Activated CD4-positive, alpha-beta T cell treated with anti-CD3 and anti-CD28 coated beads for 36 hours (primary cell): Measurements from ENCODE around the gene NPAS3. TPM values are rescaled to one million over a fixed set of nuclear protein-coding genes. Genes with fewer than 3 reads are reported as not detected.

Experiments used
- ATAC-seq: fragments of 200-7000 bp; cut with Tn5 transposase; one replicate; pipeline ENCODE4 v1.10.0; 2021; ENCODE audit warnings: mild to moderate bottlenecking, moderate library complexity
- CTCF ChIA-PET: fragments of 350-600 bp; sonication (Branson Sonifier 250); formaldehyde crosslinking; loops from one replicate; lab custom pipeline; 2021; ENCODE audit warnings: antibody characterized with exemption; lab: Charles Lee
- POLR2A ChIA-PET: fragments of 350-600 bp; sonication (Branson Sonifier 250); formaldehyde crosslinking; loops from one replicate; lab custom pipeline; 2021; ENCODE audit warnings: antibody characterized with exemption, inconsistent platforms; lab: Charles Lee
- DNase-seq: peaks from one replicate; pipeline ENCODE4 v3.0.0-alpha.2; 2020
- H3K27ac Mint-ChIP-seq: one replicate; pipeline ENCODE4 v1.8.0; 2021; ENCODE audit warnings: mixed read lengths
- H3K27me3 Mint-ChIP-seq: one replicate; pipeline ENCODE4 v1.8.0; 2021; ENCODE audit warnings: mixed read lengths
- H3K36me3 Mint-ChIP-seq: one replicate; pipeline ENCODE4 v1.8.0; 2021; ENCODE audit warnings: low read depth, mixed read lengths
- H3K4me1 Mint-ChIP-seq: one replicate; pipeline ENCODE4 v1.8.0; 2021; ENCODE audit warnings: mixed read lengths
- H3K4me3 Mint-ChIP-seq: one replicate; pipeline ENCODE4 v1.8.0; 2021; ENCODE audit warnings: mild to moderate bottlenecking, moderate library complexity, mixed read lengths
- H3K9me3 Mint-ChIP-seq: one replicate; pipeline ENCODE4 v1.8.0; 2021; ENCODE audit warnings: low read depth, mixed read lengths
- intact Hi-C, 2 experiments: fragments of 100-400 bp; cut with DNase I in 1 of 2; cut with micrococcal nuclease in 1 of 2; formaldehyde crosslinking; loops; one replicate each; pipeline versions ENCODE4 v1.14.2 to v1.15.1; 2022 to 2024; cut with DNase I, micrococcal nuclease
- total RNA-seq, 2 experiments: library from RNA; stranded (reverse); gene quantifications; one replicate each; pipeline ENCODE4 v1.2.3, GENCODE V29; 2021

Gene NPAS3
- total RNA-seq, 2 experiments from 2014 or later = not detected

- POLR2A ChIA-PET = no interaction called here
- intact Hi-C loops = no loop called here
- Mint-ChIP-seq H3K27me3 (peaks cover 4% of the 10 kb centered on the region), H3K9me3 (no peaks in the 10 kb centered on the region), H3K4me1 (no peaks in the 10 kb centered on the region), H3K27ac (no peak overlapping the region), H3K36me3 (no peaks in the 10 kb centered on the region), H3K4me3 (no peak overlapping the region)
- DNase-seq (no peak), ATAC-seq (no peak)
- CTCF ChIA-PET = interaction anchor here (0.5 to 6.5 kb wide), 3 partner anchors 10 to 118 kb away, joined by 3 to 50 read pairs (median 6); no protein-coding TSS in a partner anchor
Measured at GRCh38 chr14:33806905-33807304, 868.2 kb downstream of the NPAS3 start.

- ChIA-PET CTCF (interaction anchor here (0.6 kb wide), 1 partner anchor 12 kb away, joined by 3 read pairs; no protein-coding TSS in a partner anchor), POLR2A (no interaction called here)
- no peak overlapping the region for H3K4me3 Mint-ChIP-seq
- H3K4me1 Mint-ChIP-seq = no peaks in the 10 kb centered on the region
- no peak overlapping the region for H3K27ac Mint-ChIP-seq
- peaks cover 2% of the 10 kb centered on the region for H3K27me3 Mint-ChIP-seq
- ATAC-seq (no peak), DNase-seq (no peak)
- H3K36me3 Mint-ChIP-seq = no peaks in the 10 kb centered on the region
- intact Hi-C loops = no loop called here
- H3K9me3 Mint-ChIP-seq = no peaks in the 10 kb centered on the region
Measured at GRCh38 chr14:33808187-33808586, 869.5 kb downstream of the NPAS3 start.

DNA sequence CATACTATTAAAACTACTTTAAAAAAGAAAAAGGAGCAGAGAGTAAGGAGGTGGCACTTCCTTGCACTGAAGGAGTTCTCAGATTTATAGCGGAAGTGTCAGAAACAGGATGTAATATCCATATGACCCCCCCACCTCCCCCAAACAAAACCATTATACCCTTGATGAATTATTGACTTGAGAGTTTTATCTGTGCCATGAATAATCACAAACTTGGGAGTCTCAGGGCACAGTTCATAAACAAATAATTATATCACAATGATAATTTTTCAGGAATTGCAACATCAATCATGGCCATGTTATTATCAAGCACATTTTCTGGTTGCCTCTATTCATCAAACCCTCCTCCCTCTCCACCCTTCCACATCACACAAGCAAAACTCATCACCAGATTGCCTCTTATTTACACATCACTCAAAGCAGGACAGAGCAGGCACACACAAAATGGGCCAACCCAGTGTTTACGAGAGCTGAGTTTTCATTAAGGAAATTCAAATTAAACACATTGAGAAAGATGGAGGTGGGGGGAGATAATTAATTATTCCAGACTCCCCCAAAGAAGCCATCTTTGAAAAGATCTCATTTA, 870.8 kb downstream of the NPAS3 start:
- ATAC-seq (no peak), DNase-seq (no peak)
- CTCF ChIA-PET = interaction anchor here (1.5 kb wide), 1 partner anchor 35 kb away, joined by 3 read pairs; no protein-coding TSS in a partner anchor
- H3K36me3 Mint-ChIP-seq = no peaks in the 10 kb centered on the region
- no peak overlapping the region for H3K4me3 Mint-ChIP-seq
- H3K4me1 Mint-ChIP-seq = no peaks in the 10 kb centered on the region
- intact Hi-C loops = no loop called here
- H3K27ac Mint-ChIP-seq = no peak overlapping the region
- peaks cover 8% of the 10 kb centered on the region for H3K27me3 Mint-ChIP-seq
- POLR2A ChIA-PET = no interaction called here
- no peaks in the 10 kb centered on the region for H3K9me3 Mint-ChIP-seq

GRCh38 chr14:33810308-33810707, 871.6 kb downstream of the NPAS3 start:
- ATAC-seq = no peak
- CTCF ChIA-PET = interaction anchor here (0.6 to 1.5 kb wide), 2 partner anchors 23 to 34 kb away, joined by 3 read pairs; no protein-coding TSS in a partner anchor
- Mint-ChIP-seq H3K4me1 (no peaks in the 10 kb centered on the region), H3K4me3 (no peak overlapping the region), H3K36me3 (no peaks in the 10 kb centered on the region), H3K27me3 (peaks cover 8% of the 10 kb centered on the region), H3K27ac (no peak overlapping the region), H3K9me3 (no peaks in the 10 kb centered on the region)
- no peak for DNase-seq
- POLR2A ChIA-PET = no interaction called here
- intact Hi-C loops = no loop called here

DNA sequence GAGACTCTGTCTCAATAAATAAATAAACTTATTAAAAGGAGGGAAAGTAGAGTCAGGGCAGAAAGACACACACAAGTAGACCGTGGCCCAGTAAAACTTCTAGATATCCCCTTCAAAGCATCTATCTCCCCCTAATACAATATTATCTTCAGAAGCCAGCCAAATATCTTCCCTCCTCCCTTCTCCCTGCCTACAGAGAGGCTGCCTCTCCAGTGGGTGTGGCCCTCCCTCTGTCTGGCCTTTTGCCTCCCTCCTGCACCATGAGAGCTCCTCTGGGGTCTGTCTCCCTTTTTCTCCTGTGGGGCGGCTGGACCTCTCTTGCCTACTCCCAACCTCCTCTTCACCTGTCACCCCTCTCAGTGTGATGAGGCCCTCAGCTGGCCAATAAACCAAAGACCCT, 873.0 kb downstream of the NPAS3 start:
- no peak for DNase-seq
- ChIA-PET POLR2A (no interaction called here), CTCF (no interaction called here)
- Mint-ChIP-seq H3K36me3 (no peaks in the 10 kb centered on the region), H3K9me3 (no peaks in the 10 kb centered on the region), H3K27me3 (peaks cover 8% of the 10 kb centered on the region), H3K4me3 (no peak overlapping the region), H3K27ac (no peak overlapping the region), H3K4me1 (no peaks in the 10 kb centered on the region)
- intact Hi-C loops = no loop called here
- no peak for ATAC-seq

DNA sequence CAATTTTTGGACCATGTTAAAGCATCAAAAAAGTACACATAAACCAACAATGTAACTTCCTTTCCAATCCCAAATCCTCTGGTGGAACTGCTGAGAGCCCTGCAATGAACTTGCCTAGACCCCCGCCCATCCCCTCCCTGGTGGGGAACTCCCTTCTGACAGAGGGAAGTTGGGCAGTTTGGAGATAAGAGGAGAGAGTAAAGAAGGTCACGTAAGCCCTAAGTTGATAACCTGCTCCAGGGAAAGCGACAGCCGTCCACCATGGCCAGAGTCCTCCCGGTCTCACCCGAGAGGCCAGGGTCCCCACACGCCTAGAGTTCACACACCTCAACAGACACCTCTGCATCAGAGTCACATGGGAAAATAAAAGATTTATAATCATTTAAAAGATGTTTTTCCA, 873.5 kb downstream of the NPAS3 start:
- Mint-ChIP-seq H3K4me3 (no peak overlapping the region), H3K27me3 (peaks cover 8% of the 10 kb centered on the region), H3K36me3 (no peaks in the 10 kb centered on the region), H3K9me3 (no peaks in the 10 kb centered on the region), H3K27ac (no peak overlapping the region), H3K4me1 (no peaks in the 10 kb centered on the region)
- CTCF ChIA-PET = no interaction called here
- intact Hi-C loops = no loop called here
- DNase-seq (no peak), ATAC-seq (no peak)
- POLR2A ChIA-PET = no interaction called here

- no peak for DNase-seq
- no peaks in the 10 kb centered on the region for H3K4me1 Mint-ChIP-seq
- POLR2A ChIA-PET = no interaction called here
- no peaks in the 10 kb centered on the region for H3K9me3 Mint-ChIP-seq
- H3K27me3 Mint-ChIP-seq = peaks cover 8% of the 10 kb centered on the region
- CTCF ChIA-PET = no interaction called here
- no peak overlapping the region for H3K27ac Mint-ChIP-seq
- ATAC-seq = no peak
- no peak overlapping the region for H3K4me3 Mint-ChIP-seq
- intact Hi-C loops = no loop called here
- no peaks in the 10 kb centered on the region for H3K36me3 Mint-ChIP-seq
Measured at GRCh38 chr14:33812601-33813000, 873.9 kb downstream of the NPAS3 start.

DNA sequence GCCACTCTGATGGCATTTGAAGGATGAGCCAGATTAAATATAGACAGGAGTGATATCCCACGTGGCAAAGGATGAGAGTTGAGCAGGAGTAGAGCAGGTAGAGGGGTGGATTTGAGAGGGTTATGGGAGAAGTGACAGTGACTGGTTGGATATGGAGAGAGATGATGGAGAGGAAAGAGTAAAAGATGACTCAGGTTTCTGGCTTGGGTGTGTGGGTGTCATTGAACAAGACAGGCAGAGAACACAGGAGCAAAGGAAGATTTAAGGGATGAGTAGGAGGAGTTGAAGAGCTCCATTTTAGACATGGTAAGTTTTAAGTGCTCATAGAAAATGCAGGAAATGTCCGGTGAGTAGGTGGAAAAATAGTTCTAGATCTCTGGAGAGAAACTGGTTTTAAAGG, 875.3 kb downstream of the NPAS3 start:
- Mint-ChIP-seq H3K27me3 (peaks cover 8% of the 10 kb centered on the region), H3K36me3 (no peaks in the 10 kb centered on the region), H3K4me3 (no peak overlapping the region), H3K9me3 (no peaks in the 10 kb centered on the region), H3K27ac (no peak overlapping the region), H3K4me1 (no peaks in the 10 kb centered on the region)
- no peak for DNase-seq
- POLR2A ChIA-PET = no interaction called here
- intact Hi-C loops = no loop called here
- ATAC-seq = no peak
- CTCF ChIA-PET = no interaction called here

- ChIA-PET POLR2A (no interaction called here), CTCF (interaction anchor here (0.7 to 1.2 kb wide), 6 partner anchors 9 to 489 kb away, joined by 3 to 5 read pairs (median 4); no protein-coding TSS in a partner anchor)
- intact Hi-C loops = no loop called here
- H3K4me3 Mint-ChIP-seq = no peak overlapping the region
- DNase-seq (no peak), ATAC-seq (no peak)
- no peaks in the 10 kb centered on the region for H3K36me3 Mint-ChIP-seq
- no peaks in the 10 kb centered on the region for H3K9me3 Mint-ChIP-seq
- H3K27ac Mint-ChIP-seq = no peak overlapping the region
- H3K4me1 Mint-ChIP-seq = no peaks in the 10 kb centered on the region
- peaks cover 1% of the 10 kb centered on the region for H3K27me3 Mint-ChIP-seq
Measured at GRCh38 chr14:33833706-33834465, 895.2 kb downstream of the NPAS3 start.

DNA sequence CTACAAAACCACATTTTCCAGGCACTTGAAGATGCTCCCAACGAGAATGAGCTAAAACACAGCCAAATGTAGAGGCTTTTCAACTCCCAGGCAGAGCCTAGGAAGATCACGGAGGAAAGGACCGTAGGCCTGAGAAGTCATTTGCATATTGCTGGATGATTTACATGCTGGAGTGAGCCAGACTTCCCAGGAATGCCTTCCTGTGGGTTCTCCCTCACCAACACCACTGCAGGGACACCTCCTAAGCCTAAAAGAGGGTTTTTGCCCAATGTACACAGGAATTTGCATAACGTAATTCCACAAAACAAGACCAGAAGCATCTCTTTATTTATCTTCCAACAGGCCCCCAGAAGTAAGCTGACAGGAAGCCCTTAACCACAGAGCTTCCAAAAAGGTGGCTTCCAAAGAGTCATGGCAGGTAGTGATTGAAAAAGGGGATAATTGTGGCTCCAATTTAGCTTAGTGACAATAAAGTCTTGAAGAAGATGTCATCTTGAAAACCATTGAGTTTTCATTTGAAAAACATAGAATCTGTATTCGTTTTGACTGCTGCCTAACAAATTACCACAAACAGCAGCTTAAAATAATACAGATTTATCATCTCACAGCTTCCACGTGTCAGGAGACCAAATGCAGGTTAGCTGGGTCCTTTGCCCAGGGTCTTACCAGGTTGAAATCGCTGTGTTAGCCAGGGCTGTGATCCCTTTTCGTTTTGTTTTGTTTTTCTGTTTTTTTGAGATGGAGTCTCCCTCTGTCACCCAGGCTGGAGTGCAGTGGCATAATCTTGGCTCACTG, 896.0 kb downstream of the NPAS3 start:
- ATAC-seq (peak; percentile 30), DNase-seq (no peak)
- Mint-ChIP-seq H3K27ac (no peak overlapping the region), H3K4me3 (no peak overlapping the region), H3K36me3 (no peaks in the 10 kb centered on the region), H3K27me3 (no peaks in the 10 kb centered on the region), H3K9me3 (no peaks in the 10 kb centered on the region), H3K4me1 (no peaks in the 10 kb centered on the region)
- ChIA-PET CTCF (interaction anchor here (0.7 to 1.2 kb wide), 6 partner anchors 8 to 724 kb away, joined by 3 to 5 read pairs (median 4); no protein-coding TSS in a partner anchor), POLR2A (interaction anchor here (0.8 kb wide), 1 partner anchor 209 kb away, joined by 3 read pairs; no protein-coding TSS in a partner anchor)
- intact Hi-C loops = loop anchor here in 1 of 2 experiments (5.0 kb wide), 1 partner anchor 263 kb away; no protein-coding TSS in a partner anchor

GRCh38 chr14:33835261-33835655, 896.6 kb downstream of the NPAS3 start:
- H3K4me1 Mint-ChIP-seq = no peaks in the 10 kb centered on the region
- intact Hi-C loops = loop anchor here in 1 of 2 experiments (5.0 kb wide), 1 partner anchor 262 kb away; no protein-coding TSS in a partner anchor
- H3K9me3 Mint-ChIP-seq = no peaks in the 10 kb centered on the region
- ATAC-seq (no peak), DNase-seq (no peak)
- CTCF ChIA-PET = interaction anchor here (0.7 to 1.2 kb wide), 5 partner anchors 263 to 466 kb away, joined by 3 to 4 read pairs (median 3); no protein-coding TSS in a partner anchor
- H3K27me3 Mint-ChIP-seq = no peaks in the 10 kb centered on the region
- H3K36me3 Mint-ChIP-seq = no peaks in the 10 kb centered on the region
- H3K27ac Mint-ChIP-seq = no peak overlapping the region
- POLR2A ChIA-PET = interaction anchor here (0.8 kb wide), 1 partner anchor 209 kb away, joined by 3 read pairs; no protein-coding TSS in a partner anchor
- H3K4me3 Mint-ChIP-seq = no peak overlapping the region
